NCI-H1436 treated with DMSO at 0.1 percent for 48 hours (cell line): ENCODE results near the gene ALG3.

ENCODE experiments used
- DNase-seq: peaks from one replicate; lab custom pipeline; 2025; lab: John Stamatoyannopoulos, UW

Gene ALG3

DNA sequence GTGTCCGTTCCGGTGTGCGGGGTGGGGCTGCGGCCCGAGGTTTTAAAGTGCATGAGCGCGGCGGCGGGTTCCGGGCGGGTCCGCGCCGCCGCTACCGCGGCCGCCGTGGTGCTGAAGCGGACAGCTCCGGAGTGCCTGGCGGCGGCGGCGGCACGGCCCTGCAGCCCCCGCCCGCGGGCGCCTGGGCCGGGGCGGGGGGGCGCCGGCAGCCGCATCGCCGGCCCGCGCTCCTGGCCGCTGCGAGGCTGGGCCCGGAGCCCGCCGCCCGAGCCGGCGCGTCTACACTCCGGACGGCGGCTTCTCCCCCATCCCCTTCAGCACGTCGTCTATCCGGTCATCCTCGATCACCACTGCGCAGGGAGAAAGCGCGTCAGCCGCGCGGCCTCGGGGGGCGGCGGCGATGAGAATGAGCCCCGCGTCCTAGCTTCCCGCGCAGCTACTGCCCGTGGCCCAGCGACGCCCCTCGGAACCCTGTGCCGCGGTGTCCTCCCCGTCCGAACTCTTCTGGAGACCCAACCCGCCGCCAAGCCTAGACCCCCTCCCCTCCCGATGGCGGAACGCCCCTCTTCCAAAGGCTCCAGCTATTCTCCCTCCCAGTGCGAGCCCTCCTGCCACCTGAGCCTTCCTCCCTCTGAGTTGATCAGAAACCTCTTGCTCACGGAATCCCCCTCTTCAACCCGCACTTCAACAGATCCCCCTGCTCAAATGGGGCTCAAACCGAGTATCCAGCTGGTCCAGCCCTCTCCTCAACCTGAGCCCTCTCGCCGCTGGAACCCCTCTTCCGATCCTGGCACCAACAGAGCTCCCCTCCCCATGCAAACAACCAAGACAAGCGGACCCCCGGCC, 11.3 kb upstream of the ALG3 start:
- no peak for DNase-seq

- DNase-seq, result no peak
Measured at GRCh38 chr3:184259396-184259877, 10.7 kb upstream of the ALG3 start.

- no peak for DNase-seq
Measured at GRCh38 chr3:184258926-184259325, 10.2 kb upstream of the ALG3 start.

- DNase-seq, result no peak
Measured at GRCh38 chr3:184257083-184257915, 8.5 kb upstream of the ALG3 start.

DNA sequence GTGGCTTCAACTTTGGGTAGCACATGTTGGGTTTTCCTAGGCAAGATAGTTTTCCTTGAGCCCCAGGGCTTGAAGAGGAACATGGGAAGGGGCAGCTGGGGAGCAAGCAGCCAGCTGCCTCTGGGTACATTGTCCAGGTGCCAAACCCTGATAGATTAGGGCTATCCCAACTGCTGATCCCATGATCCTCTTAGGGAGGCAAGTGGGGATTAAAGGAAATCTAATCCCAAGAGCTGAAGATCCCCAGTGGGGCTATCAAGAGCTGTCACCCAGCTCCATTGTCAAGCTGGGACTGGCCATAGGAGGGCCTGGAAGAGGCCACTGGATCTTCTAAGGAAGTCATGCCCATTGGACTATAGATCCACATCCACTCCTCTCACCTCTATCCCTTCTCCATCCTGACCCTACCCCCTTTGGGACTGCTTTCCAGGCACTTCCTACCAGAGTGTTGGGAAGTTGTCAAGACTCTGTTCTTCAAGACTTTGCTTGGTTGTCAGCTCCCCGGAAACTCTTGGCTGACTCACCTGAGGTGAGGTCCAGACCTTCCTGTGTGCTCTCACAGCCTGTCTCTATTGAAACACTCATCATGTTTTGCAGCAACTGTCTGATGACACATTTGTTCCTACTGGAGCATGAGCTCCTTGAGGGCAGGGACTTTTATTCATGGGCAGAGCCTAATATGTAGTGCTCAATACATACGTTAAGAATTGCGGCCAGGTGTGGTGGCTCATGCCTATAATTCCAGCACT, 6.7 kb upstream of the ALG3 start:
- no peak for DNase-seq

DNA sequence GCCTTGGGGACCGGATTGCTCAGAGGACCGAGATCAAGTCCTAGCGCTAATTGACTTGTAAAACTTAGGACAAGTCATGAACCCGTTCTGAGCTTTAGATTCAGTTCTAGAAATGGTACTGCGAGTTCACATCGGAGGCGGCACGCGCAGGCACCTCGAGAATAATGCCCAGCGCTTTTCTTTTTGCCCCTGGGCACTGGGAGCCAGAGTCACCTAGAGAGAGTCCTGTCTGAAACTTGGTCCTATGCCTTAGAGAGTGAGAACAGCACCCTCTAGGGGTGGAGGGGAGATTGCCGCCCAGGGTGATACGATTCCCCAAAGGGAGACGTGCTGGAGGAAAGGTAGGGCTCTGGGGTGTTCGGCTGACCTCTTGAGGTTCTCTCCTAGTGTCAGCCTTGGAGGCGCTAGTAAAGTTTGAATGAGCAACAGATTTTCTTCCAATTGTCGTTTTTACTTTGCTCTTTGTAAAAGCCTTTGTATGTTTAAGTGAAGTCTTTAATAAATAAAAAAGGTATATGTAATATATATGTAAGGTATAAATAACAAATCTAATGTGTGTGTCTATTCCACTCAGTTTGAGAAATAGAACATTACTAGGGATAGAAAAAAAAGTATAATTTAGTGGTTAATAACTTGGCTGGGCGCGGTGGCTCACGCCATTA, 1.5 kb upstream of the ALG3 start:
- DNase-seq, result peak; percentile 81

DNA sequence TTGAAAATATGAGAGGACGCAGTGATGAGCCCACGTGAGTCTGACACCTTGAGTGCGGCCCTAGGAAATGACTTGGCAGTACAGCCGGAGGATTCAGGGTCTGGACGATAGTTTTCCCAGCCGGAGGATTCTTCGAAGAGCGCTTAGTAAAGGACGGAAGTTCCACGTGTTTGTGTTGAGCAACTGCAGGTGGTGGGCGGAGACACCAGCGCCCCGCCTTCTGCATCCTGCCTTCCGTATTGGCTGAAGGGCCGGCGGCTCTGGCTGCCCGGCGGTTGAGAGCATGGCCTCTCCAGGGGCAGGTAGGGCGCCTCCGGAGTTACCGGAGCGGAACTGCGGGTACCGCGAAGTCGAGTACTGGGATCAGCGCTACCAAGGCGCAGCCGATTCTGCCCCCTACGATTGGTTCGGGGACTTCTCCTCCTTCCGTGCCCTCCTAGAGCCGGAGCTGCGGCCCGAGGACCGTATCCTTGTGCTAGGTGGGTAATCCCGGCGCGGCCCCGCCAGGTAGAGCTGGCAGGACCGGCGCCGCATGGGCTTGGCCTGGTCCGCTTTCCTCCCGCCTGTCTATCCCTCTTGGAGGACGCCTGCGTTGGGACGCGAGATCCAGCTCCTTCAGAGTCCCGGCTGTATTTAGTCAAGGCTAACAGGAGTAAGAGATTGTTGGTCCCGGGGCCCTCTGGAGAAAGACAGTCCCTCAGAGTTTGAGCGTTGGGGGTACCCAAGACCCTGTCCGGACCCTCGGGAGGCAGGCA, 827 bp upstream of the ALG3 start, which contains the start of gene EEF1AKMT4:
Gene EEF1AKMT4, plus strand, starts transcription at position 261 of the 755 bp plus-strand sequence. Its CDS starts 23 bp downstream, at position 284.
- peak; percentile 91 for DNase-seq

DNA sequence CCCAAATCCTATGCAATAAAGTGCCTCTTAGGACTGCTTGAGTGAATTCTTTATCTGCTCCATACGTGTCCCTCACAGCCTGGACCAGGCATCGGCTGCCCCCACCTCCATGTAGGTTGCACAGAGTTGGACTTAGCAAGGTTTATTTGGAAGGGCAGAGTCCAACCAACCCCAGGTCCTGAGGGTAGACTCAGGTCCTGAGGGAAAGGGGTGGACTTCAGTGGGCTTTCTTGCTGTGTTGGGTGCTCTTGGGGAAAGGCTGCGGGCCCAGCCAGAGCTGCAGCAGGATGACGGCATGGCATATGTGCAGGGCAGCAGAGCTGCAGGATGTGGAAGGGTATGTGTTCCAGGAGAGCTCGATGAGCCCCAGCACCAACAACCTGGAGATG, 6.5 kb downstream of the ALG3 start:
- DNase-seq, result no peak

DNA sequence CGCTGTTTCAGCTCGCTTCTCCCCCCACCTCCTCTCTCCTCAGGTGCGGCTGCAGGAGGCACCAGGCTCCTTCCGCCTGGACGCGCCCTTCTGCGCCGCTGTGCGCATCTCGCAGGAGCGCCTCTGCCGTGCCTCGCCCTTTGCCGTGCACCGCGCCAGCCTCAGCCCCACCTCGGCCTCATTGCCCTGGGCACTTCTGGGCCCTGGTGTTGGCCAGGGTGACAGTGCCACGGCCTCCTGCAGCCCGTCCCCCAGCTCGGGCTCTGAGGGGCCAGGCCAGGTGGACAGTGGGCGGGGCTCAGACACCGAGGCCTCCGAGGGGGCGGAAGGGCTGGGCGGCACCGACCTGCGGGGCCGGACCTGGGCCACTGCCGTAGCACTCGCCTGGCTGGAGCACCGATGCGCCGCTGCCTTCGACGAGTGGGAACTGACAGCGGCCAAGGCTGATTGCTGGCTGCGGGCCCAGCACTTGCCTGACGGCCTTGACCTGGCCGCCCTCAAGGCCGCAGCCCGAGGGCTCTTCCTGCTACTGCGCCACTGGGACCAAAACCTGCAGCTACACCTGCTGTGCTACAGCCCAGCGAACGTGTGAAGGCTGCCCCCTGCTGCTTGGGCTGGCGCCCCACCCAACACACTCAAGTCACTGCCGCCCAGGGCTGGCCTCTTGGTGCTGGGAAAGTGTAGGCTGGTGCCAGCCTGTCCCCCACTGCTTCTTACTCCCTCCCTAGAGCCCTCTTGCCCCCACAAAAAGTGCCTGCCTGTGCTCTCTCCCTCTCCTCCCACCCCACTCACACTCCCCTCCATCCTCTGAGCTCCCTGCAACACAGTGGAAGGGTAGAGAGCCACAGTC, 7.1 kb downstream of the ALG3 start:
- DNase-seq, result no peak

DNA sequence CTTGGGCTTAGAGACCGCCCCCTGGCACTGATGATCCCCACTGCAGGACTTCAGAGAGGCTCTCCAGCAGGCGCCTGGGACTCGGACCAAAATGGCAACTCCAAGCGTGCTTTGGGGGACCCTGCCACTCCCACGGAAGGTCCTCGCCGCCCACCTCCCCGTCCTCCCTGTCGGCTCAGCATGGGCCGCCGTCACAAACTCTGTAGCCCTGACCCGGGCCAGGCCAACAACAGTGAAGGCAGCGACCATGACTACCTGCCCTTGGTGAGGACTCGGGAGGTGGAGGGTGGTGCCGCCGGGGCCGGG, 7.7 kb downstream of the ALG3 start:
- no peak for DNase-seq

DNA sequence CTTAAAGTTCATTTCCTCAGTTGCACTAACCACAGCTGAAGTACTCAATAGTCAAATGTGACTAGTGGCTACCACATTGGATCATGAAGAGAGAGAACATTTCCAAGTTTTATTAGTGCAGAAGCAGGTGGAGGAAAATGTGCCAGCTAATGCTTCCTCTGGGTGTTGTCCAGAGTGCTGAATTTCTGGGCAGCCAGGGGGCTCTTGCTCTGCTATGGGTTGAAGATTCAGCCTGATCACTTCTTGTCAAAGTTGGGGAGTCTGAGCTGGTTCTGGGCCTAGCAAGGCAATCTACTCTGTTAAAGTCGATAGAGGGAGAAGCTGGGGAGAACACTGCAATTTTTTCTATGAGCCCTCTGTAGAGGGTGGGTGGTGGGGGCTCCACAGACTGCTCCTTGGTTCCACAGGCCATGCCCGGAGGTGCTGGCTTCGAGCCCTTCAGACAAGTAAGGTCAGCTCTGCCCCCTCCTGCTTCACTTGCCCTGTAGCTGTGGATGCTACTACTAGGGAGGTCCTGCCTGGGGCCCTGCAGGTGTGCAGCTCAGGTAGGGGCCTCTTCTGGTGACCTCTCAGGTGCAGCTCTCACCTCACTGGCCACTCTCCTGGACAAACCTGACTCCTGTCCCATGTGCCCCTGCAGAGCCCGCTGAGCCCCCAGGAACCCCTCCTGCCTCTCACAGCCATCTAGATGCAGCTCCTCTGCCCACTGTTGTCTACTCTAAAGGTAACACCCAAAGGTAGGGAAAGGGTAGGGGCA, 8.2 kb downstream of the ALG3 start:
- no peak for DNase-seq

- no peak for DNase-seq
Measured at GRCh38 chr3:184239708-184240107, 9.1 kb downstream of the ALG3 start.

DNA sequence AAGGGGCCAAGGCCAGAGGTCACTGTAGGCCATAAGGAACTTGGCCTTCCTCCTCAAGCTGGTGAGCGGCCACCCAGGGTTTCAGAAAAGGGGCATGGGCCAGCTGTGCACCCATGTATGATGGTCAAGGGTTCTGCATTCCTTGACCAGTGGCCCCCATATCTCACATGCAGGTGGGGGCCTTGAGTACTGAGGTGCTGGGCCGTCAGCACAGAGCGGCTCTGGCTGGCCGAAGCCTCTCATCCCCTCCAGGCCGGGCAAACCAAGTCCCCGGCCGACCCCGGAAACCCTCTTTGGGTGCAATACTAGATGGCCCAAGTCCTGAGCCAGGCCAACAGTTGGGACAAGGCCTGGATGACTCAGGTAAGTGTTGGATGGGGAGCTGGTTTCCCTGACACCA, 9.5 kb downstream of the ALG3 start:
- DNase-seq, result no peak

GRCh38 chr3:184238246-184238818, 10.4 kb downstream of the ALG3 start:
- DNase-seq, result no peak

- DNase-seq, result no peak
Measured at GRCh38 chr3:184237807-184238206, 11.0 kb downstream of the ALG3 start.

GRCh38 chr3:184237211-184237610, 11.6 kb downstream of the ALG3 start:
- DNase-seq, result no peak

GRCh38 chr3:184236636-184237035, 12.1 kb downstream of the ALG3 start:
- DNase-seq, result no peak

DNA sequence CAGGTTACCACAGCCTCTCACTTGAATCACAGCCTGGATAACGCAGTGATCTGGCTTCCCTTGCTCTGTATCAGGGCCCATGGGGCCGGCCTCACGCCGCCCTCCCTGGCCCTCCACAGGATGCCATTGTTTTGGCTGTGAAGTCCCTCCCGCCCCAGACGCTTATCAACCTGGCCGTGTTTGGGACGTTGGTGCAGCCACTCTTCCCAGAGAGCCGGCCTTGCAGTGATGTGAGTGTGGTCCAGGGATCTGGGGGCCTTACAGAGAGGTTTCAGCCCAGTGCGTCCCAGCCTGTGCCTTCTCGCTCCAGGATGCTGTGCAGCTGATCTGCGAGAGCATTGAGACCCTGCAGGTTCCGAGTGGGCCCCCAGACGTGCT, 12.7 kb downstream of the ALG3 start:
- DNase-seq, result no peak

DNA sequence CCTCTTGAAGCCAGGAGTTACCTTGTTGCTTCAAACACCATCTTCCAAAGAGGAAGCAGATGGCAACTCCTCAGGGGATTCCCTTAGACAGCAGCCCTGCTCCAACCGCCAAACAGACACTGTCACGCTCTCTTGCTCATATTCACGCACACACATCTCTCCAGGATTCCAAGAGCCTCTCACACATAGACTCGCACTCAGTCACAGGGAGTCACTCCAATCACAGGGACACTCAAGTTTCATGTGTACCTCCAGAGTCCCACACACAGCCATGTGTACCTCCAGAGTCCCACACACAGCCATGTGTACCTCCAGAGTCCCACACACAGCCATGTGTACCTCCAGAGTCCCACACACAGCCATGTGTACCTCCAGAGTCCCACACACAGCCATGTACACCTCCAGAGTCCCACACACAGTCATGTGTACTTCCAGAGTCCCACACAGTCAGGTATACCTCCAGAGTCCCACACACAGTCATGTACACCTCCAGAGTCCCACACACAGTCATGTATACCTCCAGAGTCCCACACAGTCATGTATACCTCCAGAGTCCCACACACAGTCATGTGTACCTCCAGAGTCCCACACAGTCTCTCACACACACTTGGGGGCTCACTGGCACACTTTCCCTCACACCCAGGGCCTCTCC, 13.3 kb downstream of the ALG3 start:
- no peak for DNase-seq
